ENCODE measurements around the gene SNAP25.

Gene SNAP25

GRCh38 chr20:10332656-10333415 is 114.2 kb downstream of the SNAP25 start:
- DNase-seq (ENCODE audit: low read depth): no peak

GRCh38 chr20:10336959-10337729 is 118.5 kb downstream of the SNAP25 start:
- DNase-seq (ENCODE audit: low read depth): no peak

- no peak for DNase-seq (ENCODE audit: low read depth)
Measured at GRCh38 chr20:10338426-10339180, 120.0 kb downstream of the SNAP25 start.

GRCh38 chr20:10339609-10340008 is 121.0 kb downstream of the SNAP25 start:
- DNase-seq (ENCODE audit: low read depth): no peak

- DNase-seq (ENCODE audit: low read depth): no peak
Measured at GRCh38 chr20:10342152-10342551, 123.5 kb downstream of the SNAP25 start.

GRCh38 chr20:10344953-10345352 is 126.3 kb downstream of the SNAP25 start:
- no peak for DNase-seq (ENCODE audit: low read depth)

- DNase-seq (ENCODE audit: low read depth): no peak
Measured at GRCh38 chr20:10347086-10347880, 128.7 kb downstream of the SNAP25 start.

GRCh38 chr20:10349118-10349517 is 130.5 kb downstream of the SNAP25 start:
- DNase-seq (ENCODE audit: low read depth): no peak

- no peak for DNase-seq (ENCODE audit: low read depth)
Measured at GRCh38 chr20:10350188-10350842, 131.7 kb downstream of the SNAP25 start.

- no peak for DNase-seq (ENCODE audit: low read depth)
Measured at GRCh38 chr20:10352934-10353824, 134.5 kb downstream of the SNAP25 start.

- DNase-seq (ENCODE audit: low read depth): no peak
Measured at GRCh38 chr20:10356628-10357027, 138.0 kb downstream of the SNAP25 start.
